Stimulated activated CD4-positive, alpha-beta T cell treated with anti-CD3 and anti-CD28 coated beads, Interleukin-4, amount 100 ng/mL, for 4 hours (primary cell): ENCODE results near the gene SLC16A2.

Experiments
- DNase-seq, 2 experiments: peaks; one replicate each; pipeline ENCODE4 v3.0.0-alpha.2; 2020

The SLC16A2 gene

DNA sequence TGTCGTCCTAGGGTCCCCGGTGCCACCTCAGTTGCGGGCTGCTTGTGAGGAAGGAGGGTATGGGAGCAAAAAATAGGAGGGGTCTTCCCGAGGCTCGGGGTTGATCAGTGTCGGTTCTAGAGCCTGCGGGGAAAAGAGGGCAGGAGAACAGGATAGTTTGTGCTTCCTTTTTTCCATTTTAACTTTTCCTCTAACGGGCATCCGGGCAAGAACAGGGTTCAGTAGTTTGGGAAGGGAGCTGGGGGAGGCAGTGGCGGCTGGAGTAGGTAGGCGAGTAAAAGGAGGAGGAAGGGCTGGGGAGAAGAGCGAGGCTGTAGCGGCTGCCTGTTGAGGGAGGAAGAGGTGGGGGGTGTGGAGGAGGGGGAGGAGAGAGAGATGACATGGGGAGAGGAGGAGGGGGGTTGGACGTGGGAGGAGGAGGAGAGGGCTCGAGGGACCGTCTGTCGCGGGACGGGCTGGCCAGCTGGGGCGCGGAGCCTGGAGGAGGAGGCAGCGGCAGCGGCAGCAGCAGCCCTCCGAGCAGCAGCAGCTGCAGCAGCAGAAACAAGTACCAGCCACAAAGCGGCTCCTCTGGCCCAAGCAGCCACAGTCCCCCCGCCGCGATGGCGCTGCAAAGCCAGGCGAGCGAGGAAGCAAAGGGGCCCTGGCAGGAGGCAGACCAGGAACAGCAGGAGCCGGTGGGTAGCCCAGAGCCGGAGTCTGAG, at the start of gene SLC16A2:
Gene SLC16A2 (plus strand): TSS at position 458 of the 704 bp plus-strand sequence. CDS start 145 bp downstream, at position 603.
- DNase-seq, result peak; percentile 17 to 43

DNA sequence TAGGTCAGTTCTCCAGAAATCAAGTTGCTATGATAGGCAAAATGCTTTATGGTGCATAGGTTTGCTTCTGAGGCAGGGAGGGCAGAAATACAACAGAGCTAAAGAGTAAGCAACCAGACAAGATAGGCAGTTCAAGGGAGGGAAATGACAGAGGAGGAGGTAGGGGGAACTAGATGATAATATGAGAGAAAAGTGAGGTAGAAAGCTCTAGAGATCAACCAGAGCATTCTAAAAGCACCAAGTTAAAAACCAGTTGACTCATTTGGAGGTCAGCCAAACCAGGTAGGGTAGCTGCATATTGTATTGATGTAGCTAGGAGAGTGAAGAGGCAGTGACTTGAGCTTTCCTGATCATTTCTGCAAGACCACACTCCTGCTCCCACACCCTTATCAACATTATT, 49.0 kb upstream of the SLC16A2 start:
- no peak for DNase-seq

DNA sequence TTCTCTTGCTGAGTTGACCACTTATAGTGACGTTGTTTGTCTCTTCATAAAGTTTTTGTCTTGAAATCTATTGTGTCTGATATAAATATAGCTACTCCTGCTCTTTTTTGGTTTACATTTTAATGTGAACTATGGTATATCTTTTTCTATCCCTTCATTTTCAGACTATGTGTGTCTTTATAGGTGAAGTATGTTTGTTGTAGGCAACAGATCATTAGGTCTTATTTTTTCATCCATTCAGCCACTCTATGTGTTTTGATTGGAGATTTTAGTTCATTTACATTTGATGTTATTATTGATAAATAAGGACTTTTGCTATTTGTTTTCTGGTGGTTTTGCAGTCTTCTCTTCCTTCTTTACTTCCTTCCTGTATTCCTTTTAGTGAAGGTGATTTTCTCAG, 44.0 kb upstream of the SLC16A2 start:
- no peak for DNase-seq

DNA sequence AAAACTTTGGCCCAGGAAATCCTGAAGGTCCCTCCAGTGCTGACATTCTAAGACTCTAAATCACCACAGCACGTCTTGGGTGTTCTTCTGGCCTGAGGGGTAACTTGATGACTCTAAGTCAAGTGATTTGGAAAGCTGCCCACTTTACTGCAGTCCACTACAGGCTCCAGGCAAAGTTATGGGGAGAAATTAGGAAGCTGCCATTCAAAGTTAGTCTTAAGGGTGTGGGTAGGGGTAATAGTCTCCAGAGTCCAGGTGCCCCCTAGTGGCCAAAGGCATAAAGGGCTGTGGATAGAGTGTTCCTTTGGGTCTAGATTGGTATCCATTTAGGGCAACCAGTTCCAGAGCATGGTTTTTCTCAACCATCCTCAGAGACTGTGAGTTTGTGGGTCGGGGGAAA, 38.7 kb upstream of the SLC16A2 start:
- peak; percentile 33 to 41 for DNase-seq

DNA sequence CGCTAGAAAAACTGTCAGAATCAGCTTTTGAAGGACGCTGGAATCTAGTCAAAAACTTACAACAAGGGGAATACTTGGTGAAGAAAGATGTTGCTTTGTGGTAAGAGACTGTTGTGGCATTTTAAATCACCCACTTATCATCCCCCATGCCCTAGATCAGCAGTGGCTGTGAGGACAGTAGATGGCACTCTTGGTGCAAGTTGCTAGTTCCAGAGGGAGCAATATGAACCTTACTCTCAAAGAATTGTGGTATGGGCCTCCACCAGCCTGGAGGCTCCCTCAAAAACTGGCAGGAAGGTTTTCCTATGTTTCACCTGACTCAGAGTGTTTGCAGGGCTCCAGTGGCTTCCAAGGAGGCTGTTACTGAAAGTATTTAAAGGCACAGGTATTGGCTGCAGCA, 37.7 kb upstream of the SLC16A2 start:
- DNase-seq, result no peak

DNA sequence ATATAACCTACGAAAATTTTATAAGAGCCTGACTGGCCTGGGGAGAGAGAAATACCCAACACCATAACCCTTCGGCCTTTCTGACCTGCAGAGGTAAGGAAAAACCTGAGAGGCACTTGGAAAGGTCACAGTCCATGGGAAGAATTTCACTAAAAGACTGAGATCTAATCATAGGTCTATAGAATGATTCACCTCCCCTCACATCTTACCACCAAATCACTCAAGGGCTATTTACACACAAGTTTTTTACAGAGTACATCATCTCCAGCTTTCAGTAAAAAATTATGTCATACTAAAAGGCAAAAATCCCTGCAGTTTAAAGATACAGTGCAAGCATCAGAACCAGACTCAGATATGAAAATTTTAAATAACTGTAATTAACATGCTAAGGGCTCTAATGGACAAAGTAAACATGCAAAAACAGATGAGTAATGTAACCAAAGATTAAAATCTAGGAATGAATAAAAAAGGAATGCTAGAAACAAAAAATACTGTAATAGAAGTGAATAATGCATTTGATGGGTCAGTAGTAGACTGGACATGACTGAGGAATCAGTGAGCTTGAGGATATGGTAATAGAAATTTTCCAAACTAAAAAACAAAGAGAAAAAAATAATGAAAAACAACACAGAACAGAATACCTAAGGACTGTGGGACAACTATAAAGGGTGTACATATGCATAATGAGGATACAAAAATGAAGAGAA, 32.1 kb upstream of the SLC16A2 start:
- no peak for DNase-seq

DNA sequence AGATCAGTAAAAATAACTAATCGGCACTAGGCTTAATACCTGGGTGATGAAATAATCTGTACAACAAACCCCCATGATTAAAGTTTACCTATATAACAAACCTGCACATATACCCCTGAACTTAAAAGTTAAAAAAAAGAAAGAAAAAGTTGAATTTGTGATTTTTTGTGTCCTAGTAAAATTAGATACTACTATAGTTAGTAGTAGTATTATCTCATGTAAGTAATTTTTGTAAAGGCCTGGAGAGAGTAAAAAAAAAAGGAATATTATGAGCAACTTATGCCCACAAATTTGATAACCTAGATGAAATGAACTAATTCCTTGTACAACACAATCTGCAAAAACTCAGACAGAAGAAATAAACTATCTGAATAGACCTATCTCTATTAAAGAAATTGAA, 25.7 kb upstream of the SLC16A2 start:
- no peak for DNase-seq

DNA sequence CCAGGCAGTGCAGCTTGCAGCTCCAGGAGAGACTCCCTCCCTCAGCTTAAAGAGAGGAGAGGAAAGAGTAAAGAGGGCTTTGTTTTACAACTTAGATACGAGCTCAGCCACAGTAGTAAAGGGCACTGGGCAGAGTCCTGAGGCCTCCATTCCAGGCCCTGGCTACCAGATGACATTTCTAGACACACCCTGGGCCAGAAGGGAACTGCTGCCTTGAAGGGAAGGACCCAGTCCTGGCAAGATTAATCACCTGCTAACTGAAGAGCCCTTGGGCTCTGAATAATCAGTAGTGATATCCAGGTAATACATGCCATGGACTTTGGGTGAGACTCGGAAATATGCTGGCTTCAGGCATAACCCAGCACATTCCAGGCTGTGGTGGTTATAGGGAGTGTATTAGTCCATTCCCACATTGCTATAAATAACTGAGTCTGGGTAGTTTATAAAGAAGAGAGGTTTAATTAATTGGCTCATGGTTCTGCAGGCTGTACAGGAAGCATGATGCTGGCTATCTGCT, 15.3 kb upstream of the SLC16A2 start:
- no peak for DNase-seq

DNA sequence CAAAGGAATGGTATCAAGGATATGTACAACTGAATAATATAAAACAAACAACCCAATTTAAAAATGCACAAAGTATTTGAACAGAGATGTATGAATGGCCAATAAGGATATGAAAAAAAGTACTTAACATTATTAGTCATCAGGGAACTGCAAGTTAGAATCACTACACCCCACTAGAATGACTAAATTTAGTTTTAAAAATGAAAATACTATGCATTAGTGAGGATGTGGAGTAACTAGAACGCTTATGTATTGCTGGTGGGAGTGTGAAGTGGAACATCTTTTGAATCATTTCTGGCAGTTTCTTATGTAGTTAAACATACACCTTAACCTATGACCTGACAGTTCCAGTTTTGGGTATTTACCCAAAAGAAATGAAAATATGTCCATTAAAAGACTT, 13.0 kb upstream of the SLC16A2 start:
- DNase-seq, result no peak

DNA sequence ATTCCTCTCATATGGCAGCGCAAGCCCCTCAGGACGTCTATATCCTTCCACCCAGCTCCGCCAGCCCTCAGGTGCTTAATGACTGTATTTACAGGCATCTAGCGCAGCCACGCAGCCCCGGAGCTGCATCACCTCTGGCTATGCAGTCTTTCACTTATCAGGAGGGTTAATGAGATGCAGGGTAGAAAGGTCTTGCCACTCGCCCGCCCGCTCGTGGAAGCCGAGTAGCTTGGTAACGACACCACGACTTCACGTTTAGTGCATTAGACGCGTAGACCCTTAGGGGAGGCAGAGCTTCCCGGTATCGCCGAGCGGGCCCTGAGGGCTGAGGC, 1.5 kb upstream of the SLC16A2 start:
- DNase-seq, result peak in 1 of 2 experiments; percentile 0

DNA sequence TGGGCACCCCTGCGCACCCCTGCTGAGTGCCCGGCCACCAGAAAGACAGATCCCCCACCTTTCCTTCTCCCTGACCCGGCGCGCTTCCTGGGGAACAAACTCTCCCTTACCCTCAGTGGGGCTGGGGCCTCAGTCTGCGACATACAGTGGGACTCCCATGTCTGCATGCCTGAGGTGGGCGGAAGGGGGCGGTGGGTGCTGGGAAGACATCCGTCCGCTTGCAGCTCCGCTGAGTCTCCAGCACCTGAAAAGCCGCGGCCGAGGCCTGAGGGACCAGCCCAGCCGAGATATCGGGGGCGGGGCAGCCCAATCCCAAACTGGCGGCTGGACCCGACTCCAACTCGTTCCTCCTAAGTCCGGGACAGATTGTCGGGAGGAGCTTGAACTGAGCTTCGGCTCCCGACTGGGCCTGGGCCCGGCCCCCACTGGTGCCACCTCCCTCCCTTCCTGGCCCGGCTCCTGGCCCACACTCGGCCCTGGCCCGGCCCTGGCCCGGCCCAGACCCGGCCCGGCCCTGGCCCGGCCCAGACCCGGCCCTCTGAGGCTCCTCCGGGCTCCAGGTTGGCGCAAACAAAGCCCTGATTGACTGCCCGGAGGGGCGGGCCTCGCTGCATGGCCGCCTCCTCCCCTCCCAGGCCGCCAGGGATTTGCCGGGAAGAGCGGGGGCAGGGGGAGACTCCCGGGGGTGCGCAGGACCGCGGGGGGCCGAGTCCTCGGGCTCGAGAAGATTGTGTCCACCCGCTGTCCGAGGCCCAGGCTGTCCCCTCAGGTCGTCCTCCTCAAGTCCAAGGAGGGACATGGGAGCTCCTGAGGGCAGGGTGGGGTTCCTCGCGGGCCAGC, 877 bp upstream of the SLC16A2 start:
- peak; percentile 3 to 5 for DNase-seq

DNA sequence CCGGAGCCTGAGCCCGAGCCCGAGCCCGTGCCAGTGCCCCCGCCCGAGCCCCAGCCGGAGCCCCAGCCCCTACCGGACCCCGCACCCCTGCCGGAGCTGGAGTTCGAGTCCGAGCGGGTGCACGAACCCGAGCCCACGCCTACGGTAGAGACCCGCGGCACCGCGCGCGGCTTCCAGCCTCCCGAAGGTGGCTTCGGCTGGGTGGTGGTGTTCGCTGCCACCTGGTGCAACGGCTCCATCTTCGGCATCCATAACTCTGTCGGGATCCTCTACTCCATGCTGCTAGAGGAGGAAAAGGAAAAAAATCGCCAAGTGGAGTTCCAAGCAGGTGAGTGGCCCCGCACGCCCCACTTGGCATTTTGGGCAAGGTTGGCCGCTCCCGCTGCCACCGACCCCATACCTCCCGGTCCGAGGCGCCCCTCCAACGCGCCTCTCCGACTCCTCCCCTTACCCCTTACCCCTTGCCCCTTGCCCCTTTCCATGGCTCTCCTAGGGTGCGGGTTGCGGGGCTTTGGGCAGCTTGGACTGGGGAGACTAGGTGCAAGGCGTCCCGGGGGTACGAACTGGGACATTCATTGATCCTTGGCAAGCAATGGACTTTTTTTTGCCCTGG, 553 bp downstream of the SLC16A2 start:
- no peak for DNase-seq

DNA sequence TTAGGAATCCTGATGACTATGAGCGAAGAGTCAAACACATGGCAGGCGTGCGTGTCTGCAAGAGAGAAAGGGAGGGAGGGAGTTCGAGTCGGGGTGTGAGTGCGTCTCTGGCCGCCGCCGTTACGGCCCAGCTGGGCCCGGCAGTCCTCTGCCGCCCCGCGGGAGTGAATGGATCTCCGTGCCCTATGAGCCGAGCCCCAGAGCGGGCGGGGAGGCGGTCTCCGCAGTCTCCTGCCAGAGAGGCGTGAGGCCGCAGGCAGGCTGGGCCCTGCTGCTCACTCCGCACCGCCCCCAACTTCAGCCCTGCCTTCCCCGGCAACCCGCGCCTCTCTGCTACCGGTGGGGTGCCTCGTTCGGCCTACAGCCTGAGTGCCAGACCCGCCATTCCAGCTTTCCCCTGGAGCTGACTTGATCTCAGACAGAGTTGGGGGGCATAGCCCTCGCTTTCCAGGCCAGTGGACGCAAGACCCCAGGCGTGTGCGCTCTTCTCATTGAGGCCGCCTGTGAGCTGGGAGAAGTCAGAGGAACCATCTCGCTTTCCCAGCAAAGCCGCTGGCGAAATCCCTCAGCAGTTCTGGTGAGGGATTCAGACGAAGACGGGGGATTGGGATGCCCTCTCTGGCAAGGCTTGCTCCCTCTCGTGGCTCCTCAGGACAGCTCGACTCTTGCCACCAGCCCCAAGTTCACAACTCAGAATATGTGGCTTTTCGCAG, 1.4 kb downstream of the SLC16A2 start:
- DNase-seq, result peak in 1 of 2 experiments; percentile 5

DNA sequence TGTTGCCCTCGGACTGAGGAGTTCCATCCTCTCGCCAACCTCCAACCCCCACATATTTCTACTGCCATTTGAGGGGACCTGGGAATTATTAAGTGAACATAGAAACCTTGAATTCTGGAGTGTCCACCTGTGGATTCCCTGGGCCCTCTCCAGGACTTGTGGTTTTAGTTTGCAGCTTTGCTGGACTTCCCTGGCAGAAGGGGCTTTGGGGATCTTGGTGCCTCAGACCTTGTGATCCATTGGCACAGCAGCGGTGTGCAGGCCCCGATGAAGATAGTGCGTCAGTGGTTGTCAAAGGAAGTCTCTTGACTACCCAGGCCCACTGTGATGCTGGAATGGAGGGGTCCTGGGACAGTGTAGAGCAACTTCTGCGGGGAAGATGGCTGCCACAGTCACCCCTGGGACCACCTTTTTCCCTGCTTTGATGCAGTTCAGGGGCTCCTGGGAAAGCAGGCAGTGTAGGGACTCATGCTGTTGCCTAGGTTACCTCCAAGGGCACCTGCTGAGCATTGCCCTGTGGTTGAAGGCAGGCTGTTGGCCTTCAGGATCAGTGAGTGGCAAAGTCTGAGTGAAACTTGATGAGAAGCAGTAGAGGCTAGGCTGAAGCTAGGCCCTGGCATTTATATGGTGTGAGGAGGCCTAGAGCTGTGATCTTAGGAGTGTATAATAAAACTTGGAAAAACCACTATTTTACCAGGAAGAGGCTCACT, 2.2 kb downstream of the SLC16A2 start:
- no peak for DNase-seq

DNA sequence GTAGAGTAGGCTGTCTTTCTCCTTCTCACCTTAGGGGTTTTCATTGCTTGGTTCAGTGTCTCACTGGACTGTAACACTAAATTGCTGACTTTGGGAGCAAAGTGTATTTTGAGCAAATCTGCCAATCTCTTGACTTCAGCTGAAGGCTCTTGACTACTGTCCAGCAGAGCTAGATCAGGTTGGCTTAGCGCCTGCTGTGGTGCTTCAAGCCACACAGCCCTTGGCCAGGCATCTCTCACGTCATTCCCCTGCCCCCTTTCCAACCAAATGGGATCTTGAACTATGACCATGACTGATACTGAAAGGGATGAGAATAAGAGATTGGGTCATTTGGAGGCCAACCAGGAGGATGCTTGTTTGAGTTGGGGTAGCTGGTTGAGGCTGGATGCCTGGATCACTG, 4.8 kb downstream of the SLC16A2 start:
- no peak for DNase-seq

DNA sequence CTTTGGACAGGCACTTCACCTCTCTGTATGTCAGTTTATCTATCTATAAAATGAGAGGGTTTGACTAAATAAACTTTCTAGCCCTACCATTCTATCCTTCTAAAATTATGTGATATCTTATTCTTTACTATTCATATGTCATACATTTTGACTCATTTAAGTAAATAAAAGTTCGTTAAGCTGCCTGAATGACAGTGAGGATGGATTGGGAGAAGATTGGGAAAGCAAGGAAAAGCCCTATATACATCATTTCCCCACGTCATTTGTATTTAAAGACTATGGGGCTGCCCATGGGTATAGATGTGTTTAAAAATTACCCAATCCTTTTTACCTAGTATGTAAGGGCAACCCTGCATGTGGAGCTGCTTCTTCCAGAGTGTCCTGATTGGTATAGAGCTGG, 5.3 kb downstream of the SLC16A2 start:
- DNase-seq, result no peak

DNA sequence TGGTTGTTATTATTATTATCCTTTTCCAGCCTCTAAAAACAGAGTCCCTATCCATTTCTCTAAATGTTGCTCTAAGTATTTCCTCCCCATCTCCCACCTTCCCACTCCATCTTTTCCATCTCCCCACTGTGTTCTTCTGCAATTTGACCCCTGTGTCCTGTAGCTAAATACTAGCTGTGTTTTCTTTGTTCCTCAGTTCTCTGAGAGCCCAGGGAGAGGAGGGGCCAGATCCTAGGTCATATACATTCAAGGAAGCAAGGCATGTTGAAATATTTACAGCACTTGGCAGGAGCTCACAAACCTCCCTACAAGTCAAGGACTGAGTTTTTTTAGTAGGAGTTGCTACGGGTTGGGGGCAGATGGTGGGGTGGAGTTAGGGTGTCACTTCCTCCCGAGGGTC, 10.5 kb downstream of the SLC16A2 start:
- no peak for DNase-seq

DNA sequence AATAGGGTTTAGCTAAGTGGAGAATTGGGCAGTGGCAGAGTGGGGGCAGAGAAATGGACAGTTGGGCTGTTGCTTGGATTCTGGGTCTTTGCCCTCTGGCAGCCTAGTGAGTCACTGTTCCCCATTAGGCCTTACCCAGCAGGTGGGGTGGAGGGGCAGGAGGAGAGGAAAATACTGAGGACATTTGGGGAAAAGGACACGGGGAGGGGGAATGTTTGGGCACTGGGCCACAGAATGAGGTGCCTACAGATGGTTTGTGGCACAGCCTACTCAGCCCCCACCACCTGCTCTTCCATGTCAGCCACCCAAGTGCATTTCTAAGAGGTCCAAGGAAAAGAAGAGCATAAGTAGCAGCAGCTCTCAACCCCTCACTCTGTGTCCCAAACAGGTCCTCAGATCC, 13.0 kb downstream of the SLC16A2 start:
- DNase-seq, result no peak

DNA sequence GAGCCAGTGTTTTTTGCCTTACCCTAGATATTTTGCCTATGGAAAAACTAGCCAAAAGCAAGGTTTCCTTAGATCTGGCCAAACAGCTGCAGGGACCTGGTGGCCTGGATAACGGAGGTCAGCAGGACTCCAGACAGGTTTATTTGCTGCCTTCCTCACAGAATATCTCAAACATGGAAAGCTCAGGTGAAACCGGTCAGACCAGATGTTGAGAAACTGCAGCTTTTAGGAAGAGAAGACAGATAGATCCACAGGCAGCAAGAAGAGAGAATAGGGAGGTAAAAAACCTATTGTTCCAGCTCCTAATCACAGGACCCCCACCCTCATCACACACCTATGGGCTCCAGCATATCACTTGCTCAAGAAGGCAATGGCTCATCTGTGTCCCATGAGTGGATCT, 16.2 kb downstream of the SLC16A2 start:
- DNase-seq, result no peak

DNA sequence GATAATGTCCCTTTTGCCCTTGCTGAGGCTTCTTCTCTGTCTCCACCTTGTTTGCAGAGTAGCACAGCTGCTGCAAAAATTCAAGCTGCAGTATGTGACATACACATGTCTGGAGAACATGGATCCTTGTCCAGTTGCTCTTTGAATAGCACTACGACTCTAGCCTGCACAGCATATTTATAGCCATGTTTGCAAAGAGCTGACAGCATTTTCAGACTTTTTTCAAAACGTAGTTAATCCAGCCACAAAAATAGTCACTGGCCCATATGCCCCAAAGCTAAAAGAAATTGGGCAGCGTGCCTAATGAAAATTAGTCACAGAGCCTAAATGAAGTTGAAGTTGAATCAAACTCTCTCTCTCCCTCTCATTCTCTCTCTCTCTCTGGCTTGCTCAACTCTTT, 17.5 kb downstream of the SLC16A2 start:
- DNase-seq, result no peak

DNA sequence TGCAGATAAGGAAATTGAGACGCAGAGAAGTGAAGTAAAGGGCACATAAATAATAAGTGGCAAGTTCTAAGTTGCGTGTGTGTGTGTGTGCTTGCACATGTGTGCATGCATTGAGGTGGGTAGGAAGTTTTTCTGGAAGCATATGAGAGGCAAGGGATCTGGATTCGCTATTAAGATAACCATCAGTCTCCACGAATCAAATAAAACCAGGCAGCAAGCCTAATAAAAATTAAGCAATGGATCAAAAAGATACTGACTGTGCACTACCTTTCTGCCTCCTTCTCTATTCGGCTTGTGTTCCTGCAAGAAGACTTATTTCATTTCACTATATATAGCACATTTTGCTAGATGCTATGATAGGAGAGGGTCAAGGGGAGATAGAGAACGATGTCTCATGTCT, 23.8 kb downstream of the SLC16A2 start:
- DNase-seq, result no peak

DNA sequence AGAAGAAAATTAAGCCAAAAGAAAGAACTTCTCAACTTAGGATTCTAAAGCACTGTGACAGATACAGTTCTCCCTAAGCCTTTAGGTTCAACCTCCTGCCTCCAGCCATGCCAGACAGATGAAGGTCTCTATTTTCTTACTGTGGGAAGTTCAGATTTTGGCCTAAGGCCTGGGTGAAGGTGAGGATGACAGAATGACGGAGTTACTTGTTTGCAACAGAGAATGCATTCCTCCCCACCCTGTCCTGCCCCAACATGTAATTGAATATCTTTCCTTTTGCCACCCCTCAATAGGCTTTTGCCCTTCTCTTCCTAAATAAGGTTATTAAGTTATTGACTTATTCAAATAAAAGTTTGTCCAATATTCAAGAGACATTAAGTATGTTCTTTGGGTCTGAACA, 25.6 kb downstream of the SLC16A2 start:
- no peak for DNase-seq
